OCI-LY1 (cell line): ENCODE measurements around the gene GALNT18.

Experiments used
- EZH2 ChIP-seq: fragments of 200-600 bp; sonication (generic), shearing (Covaris generic); IDR thresholded peaks from 2 replicates; pipeline ENCODE4 v1.8.0; 2017; ENCODE audit warnings: borderline replicate concordance, mixed run types, mild to moderate bottlenecking, antibody characterized with exemption, low read length, moderate library complexity, mixed read lengths
- TF ChIP-seq, protein P1 (sequence below): fragments of 200-600 bp; sonication (generic), shearing (Covaris generic); IDR thresholded peaks from 2 replicates; pipeline ENCODE4 v1.5.1; 2017; ENCODE audit warnings: mild to moderate bottlenecking, antibody characterized with exemption, low read length, moderate library complexity, mixed read lengths

- TF ChIP-seq, protein P1, sequence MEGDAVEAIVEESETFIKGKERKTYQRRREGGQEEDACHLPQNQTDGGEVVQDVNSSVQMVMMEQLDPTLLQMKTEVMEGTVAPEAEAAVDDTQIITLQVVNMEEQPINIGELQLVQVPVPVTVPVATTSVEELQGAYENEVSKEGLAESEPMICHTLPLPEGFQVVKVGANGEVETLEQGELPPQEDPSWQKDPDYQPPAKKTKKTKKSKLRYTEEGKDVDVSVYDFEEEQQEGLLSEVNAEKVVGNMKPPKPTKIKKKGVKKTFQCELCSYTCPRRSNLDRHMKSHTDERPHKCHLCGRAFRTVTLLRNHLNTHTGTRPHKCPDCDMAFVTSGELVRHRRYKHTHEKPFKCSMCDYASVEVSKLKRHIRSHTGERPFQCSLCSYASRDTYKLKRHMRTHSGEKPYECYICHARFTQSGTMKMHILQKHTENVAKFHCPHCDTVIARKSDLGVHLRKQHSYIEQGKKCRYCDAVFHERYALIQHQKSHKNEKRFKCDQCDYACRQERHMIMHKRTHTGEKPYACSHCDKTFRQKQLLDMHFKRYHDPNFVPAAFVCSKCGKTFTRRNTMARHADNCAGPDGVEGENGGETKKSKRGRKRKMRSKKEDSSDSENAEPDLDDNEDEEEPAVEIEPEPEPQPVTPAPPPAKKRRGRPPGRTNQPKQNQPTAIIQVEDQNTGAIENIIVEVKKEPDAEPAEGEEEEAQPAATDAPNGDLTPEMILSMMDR: no peak
- TF ChIP-seq EZH2: no peak
Measured at GRCh38 chr11:11514246-11514645, 107.6 kb downstream of the GALNT18 start.
